Peyer's patch (tissue), 4 donors: ENCODE results near the gene PODN.

ENCODE experiments used
- CTCF ChIP-seq, 6 experiments: fragments of 450-650 bp in 4 of 6; fragments of 200-600 bp in 2 of 6; sonication (generic) in 1 of 6; IDR thresholded peaks; one replicate each; pipeline ENCODE4 v1.5.1; 2017 to 2019; ENCODE audit warnings: antibody characterized with exemption in 6 of 6, mild to moderate bottlenecking in 3 of 6, moderate library complexity in 1 of 6
- POLR2A ChIP-seq, 2 donors: fragments of 450-650 bp; IDR thresholded peaks; one replicate each; pipeline ENCODE4 v1.5.1; 2017; ENCODE audit warnings: antibody characterized with exemption in 2 of 2, mild to moderate bottlenecking in 2 of 2, moderate library complexity in 2 of 2

DNA sequence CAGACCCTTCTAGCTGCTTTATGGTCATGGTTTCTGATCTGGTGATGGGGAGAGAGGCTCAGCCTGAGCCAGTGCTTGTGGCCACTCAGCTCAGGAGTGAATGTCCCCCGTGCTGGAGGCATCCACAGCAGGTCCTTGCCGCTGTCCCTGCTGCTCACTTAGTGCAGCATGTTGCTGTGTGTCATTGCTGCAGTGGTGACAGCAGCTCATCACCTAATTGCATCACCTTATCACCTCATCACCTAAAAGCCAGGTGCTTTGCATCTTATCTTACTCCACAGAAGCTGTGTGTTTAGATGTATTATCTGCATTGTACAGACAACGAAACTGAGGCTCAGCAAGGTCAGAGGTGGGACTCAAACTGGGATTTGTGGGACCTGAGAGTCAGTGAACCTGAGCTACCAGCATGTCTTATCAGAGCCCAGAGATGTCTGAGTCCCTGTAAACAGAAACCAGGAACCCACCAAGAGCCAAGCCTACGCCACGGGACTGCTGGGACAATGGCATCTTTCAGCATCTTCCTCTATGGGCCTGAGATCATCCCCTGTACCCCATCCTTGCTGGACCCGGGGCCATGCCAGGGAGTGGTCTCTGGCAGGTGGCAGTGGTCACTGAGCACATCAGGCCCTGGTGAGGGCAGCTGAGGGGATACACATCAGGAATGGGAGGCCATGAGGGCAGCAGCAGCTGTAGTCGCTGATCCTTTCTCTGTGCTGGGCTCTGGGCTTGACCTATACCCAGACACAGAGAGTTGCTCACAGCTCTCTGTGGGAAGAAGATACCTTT, 6.5 kb downstream of the PODN start:
- TF ChIP-seq CTCF (IDR thresholded peaks at IDR 0.05) (no peak), POLR2A (IDR thresholded peaks at IDR 0.05) (no peak)
